Mesothelial cell of epicardium (in vitro differentiated cells): ENCODE results near the gene TTC7B. TPM values are rescaled to one million over a fixed set of nuclear protein-coding genes. Genes with fewer than 3 reads are reported as not detected.
A peak's percentile ranks its signal among the peaks of the same experiment; 100 is the strongest.

Experiments used
- DNase-seq, 2 experiments: peaks; one replicate each; pipeline ENCODE4 v3.0.0; 2021; ENCODE audit warnings: low spot score in 2 of 2; ENCODE audit not compliant: unreplicated experiment in 2 of 2
- H3K27ac Mint-ChIP-seq: 2 replicates; pipeline ENCODE4 v1.8.0; 2021; ENCODE audit warnings: mixed read lengths
- H3K27me3 Mint-ChIP-seq: 2 replicates; pipeline ENCODE4 v1.8.0; 2021; ENCODE audit warnings: low read depth, mixed read lengths
- H3K36me3 Mint-ChIP-seq: 2 replicates; pipeline ENCODE4 v1.8.0; 2021; ENCODE audit warnings: mixed read lengths
- H3K4me1 Mint-ChIP-seq: 2 replicates; pipeline ENCODE4 v1.8.0; 2021; ENCODE audit warnings: mixed read lengths
- H3K4me3 Mint-ChIP-seq: 2 replicates; pipeline ENCODE4 v1.8.0; 2021; ENCODE audit warnings: mild to moderate bottlenecking, moderate library complexity, mixed read lengths
- H3K9me3 Mint-ChIP-seq: 2 replicates; pipeline ENCODE4 v1.8.0; 2021; ENCODE audit warnings: mixed read lengths
- total RNA-seq: library from RNA; stranded (reverse); gene quantifications from 3 replicates; pipeline ENCODE4 v1.2.1, GENCODE V29; 2021
- TF ChIP-seq, protein P1 (sequence below): fragments of 200-600 bp; sonication (generic); IDR thresholded peaks from one replicate; pipeline ENCODE4 v1.5.0; 2021; ENCODE audit warnings: antibody characterized with exemption; ENCODE audit not compliant: unreplicated experiment

Gene TTC7B
- total RNA-seq, 1 donor from 2014 or later: 56.5 TPM

DNA sequence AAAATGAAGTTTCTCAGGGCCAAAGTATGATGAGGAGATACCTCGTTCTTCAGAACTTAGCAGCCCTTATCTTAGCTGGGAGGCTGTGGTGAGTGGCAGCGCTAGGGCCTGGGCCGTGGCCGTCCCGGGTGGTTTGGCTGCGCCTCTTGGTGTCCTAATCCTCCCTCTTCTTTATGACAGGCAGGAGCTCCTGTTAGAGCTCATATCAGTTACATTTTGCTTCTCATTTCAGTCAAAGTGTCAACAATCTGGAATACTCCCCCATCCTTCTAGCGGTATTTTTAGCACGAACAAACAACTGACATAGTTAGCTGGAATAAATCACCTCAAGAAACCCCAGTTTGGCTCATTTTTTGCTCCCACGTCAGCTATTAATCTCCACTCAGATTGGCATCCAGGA, 188.8 kb downstream of the TTC7B start:
- Mint-ChIP-seq H3K4me1 (peaks cover 64% of the 10 kb centered on the region), H3K36me3 (peaks cover 5% of the 10 kb centered on the region), H3K9me3 (no peaks in the 10 kb centered on the region), H3K4me3 (no peak overlapping the region), H3K27ac (peak overlapping the region; percentile 5), H3K27me3 (no peaks in the 10 kb centered on the region)
- TF ChIP-seq, protein P1, sequence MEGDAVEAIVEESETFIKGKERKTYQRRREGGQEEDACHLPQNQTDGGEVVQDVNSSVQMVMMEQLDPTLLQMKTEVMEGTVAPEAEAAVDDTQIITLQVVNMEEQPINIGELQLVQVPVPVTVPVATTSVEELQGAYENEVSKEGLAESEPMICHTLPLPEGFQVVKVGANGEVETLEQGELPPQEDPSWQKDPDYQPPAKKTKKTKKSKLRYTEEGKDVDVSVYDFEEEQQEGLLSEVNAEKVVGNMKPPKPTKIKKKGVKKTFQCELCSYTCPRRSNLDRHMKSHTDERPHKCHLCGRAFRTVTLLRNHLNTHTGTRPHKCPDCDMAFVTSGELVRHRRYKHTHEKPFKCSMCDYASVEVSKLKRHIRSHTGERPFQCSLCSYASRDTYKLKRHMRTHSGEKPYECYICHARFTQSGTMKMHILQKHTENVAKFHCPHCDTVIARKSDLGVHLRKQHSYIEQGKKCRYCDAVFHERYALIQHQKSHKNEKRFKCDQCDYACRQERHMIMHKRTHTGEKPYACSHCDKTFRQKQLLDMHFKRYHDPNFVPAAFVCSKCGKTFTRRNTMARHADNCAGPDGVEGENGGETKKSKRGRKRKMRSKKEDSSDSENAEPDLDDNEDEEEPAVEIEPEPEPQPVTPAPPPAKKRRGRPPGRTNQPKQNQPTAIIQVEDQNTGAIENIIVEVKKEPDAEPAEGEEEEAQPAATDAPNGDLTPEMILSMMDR: no peak
- DNase-seq: no peak

- no peaks in the 10 kb centered on the region for H3K9me3 Mint-ChIP-seq
- TF ChIP-seq, protein P1: no peak
- H3K4me3 Mint-ChIP-seq: no peak overlapping the region
- H3K4me1 Mint-ChIP-seq: peaks cover 58% of the 10 kb centered on the region
- H3K27ac Mint-ChIP-seq: no peak overlapping the region
- H3K36me3 Mint-ChIP-seq: peaks cover 8% of the 10 kb centered on the region
- DNase-seq: no peak
- H3K27me3 Mint-ChIP-seq: no peaks in the 10 kb centered on the region
Observed at GRCh38 chr14:90626550-90626949, 189.7 kb downstream of the TTC7B start.

DNA sequence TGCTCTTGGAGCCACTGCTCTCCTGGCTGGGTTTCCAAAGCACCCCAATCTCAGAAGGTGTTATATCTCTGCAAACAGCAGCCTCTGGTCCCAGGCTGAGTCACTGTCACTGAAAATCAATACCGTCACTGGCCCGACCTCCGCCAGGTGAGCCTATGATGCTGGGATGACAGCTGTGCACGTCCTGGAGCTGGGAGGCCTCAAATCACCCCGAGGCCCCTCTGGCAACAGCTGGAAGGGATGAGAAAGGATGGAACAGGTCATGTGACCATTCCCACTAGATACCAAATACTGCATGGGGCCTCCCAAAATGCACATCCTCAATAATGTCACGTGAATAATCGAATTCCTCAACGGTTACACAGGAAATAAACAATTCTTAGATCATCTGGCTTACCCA, 190.8 kb downstream of the TTC7B start:
- TF ChIP-seq, protein P1: no peak
- Mint-ChIP-seq H3K27me3 (no peaks in the 10 kb centered on the region), H3K4me1 (peaks cover 58% of the 10 kb centered on the region), H3K9me3 (no peaks in the 10 kb centered on the region), H3K27ac (peak overlapping the region; percentile 99), H3K36me3 (peaks cover 13% of the 10 kb centered on the region), H3K4me3 (no peak overlapping the region)
- DNase-seq: no peak

GRCh38 chr14:90624732-90625400, 191.4 kb downstream of the TTC7B start:
- Mint-ChIP-seq H3K36me3 (peaks cover 13% of the 10 kb centered on the region), H3K27ac (peak overlapping the region; percentile 99), H3K9me3 (no peaks in the 10 kb centered on the region), H3K4me1 (peaks cover 54% of the 10 kb centered on the region), H3K4me3 (peak overlapping the region; percentile 43), H3K27me3 (no peaks in the 10 kb centered on the region)
- TF ChIP-seq, protein P1: no peak
- DNase-seq: peak in 1 of 2 experiments; percentile 57

GRCh38 chr14:90624227-90624626, 192.0 kb downstream of the TTC7B start:
- Mint-ChIP-seq H3K4me1 (peaks cover 48% of the 10 kb centered on the region), H3K9me3 (no peaks in the 10 kb centered on the region), H3K36me3 (peaks cover 14% of the 10 kb centered on the region), H3K27me3 (no peaks in the 10 kb centered on the region), H3K4me3 (peak overlapping the region; percentile 43), H3K27ac (peak overlapping the region; percentile 99)
- TF ChIP-seq, protein P1: no peak
- no peak for DNase-seq
